ENCODE results near the gene LSM7.

The LSM7 gene

GRCh38 chr19:2328401-2329148 is at the start of gene LSM7, which contains the start of gene SPPL2B:
Gene LSM7 (minus strand): TSS chr19:2328586. CDS start chr19:2328566, 20 bp downstream.
Gene SPPL2B (plus strand): TSS chr19:2328684. CDS start chr19:2328710, 26 bp downstream.
- peak; percentile 69 to 80 for DNase-seq

DNA sequence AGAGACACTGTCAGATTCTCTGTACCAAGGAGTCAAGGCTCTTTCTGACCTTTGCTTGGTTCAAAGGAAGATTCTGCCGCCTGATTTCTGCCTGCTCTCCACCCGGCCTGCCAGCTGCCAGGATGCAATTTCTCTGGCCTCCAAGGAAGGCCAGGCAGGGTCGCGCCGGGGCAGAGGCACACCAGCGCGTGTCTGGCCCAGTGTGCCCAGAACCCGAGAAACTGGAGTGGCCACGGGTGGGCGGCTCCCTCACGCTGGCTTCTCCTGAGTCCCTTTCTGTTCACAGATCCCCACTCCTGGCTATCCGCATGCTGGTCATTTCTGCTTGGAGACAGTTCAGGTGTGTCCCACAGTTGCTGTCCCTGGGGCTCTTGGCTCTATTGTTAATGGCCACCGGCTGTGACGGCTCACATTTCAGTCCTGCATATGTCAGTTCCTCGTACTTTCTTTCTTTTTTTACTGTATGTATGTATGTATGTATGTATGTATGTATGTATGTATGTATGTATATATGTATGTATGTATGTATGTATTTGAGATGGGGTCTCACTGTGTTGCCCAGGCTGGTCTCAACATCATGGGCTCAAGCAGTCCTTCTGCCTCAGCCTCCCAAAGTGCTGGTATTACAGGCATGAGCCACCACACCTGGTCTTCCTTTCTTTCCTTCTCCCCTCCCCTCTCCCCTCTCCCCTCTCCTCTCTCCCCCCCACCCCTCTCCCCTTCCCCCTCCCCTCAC is 48.6 kb upstream of the LSM7 start:
- no peak for DNase-seq

DNA sequence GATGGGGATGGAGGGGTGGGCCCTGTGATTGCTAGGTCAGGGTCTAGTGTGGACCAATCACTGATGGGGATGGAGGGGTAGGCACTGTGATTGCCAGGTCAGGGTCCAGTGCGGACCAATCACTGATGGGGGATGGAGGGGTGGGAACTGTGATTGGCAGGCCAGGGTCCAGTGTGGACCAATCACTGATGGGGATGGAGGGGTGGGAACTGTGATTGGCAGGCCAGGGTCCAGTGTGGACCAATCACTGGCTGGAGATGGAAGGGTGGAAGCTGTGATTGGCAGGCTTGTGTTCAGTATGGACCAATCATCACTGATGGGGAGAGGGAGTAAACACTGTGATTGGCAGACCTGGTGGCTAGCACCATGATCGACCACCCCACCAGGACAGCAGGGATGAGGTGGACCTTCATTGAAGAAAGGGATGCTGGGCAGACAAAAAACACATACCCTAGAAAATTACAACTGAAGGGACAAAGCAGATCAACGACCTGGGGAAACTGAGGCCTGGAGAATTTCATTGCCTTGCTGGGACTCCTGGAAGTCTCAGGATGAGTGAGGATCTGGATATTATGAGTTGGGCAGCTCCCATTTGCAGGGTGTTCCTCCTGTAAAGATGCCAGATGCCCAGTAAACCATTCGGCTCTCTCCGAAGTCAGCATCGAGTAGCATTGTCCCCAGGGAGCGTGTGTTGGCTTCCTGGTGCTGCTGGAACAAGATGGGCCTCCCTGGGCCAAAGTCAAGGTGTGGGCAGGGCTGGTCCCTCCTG is 47.2 kb upstream of the LSM7 start:
- DNase-seq, result no peak

DNA sequence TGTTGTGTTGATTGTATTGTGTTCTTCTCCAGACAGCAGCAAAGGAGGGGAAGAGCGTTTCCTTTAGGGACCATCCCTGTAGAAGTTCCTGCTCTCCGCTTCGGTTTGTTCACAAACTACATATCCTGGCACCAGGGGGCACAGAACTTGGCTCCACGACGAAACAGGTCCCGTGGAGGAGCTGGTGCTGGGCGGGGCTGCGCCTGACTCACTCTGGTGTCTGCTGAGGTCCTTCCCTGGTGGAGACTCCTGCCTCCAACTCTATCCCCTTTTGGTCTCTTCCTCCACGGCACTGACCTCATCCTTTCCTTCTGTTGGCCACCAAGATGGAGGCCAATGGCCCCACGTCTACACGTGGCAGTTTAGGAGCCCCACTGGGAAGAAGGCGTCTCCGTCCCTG is 46.4 kb upstream of the LSM7 start:
- DNase-seq, result no peak

GRCh38 chr19:2372076-2372612 is 43.8 kb upstream of the LSM7 start:
- DNase-seq, result no peak

GRCh38 chr19:2371656-2372055 is 43.3 kb upstream of the LSM7 start:
- no peak for DNase-seq

GRCh38 chr19:2365201-2365970 is 37.0 kb upstream of the LSM7 start:
- no peak for DNase-seq

DNA sequence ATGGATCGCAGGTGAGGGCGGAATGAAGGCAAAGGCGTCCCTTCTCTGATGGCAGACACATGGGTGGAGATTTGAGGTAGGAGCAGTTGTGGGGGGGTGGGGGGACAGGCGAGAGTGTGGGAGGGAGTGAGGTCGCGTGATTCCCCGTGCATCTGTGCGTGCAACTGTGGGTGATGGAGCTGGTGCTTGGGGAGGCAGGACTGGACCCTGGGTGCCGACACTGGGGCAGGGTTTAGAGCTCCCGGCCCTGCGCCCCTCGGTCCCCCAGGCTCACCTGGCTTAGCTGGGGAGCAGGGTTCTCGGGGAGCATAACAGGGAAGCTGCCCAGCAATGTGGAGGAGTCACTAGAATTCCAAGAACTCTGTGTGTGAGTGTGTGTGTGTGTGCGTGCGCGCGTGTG is 35.0 kb upstream of the LSM7 start:
- DNase-seq, result no peak

DNA sequence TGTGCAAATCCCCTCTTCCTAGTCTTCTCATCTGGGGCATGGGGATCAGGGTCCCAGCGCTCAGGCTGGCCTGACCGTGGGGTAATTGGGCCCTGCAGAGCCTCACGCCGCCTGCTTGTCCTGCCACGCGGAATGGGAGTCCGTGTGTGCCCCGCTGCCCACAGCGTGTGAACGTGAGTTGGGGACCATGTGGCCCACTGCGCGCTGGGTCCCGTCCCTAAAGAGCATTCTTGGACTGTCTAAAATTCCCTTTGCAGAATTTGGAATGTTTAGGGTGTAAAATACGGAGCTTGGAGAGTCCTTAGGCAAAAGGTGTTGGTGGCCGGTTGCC is 34.5 kb upstream of the LSM7 start:
- DNase-seq, result no peak

- no peak for DNase-seq
Measured at GRCh38 chr19:2362046-2362969, 33.9 kb upstream of the LSM7 start.

DNA sequence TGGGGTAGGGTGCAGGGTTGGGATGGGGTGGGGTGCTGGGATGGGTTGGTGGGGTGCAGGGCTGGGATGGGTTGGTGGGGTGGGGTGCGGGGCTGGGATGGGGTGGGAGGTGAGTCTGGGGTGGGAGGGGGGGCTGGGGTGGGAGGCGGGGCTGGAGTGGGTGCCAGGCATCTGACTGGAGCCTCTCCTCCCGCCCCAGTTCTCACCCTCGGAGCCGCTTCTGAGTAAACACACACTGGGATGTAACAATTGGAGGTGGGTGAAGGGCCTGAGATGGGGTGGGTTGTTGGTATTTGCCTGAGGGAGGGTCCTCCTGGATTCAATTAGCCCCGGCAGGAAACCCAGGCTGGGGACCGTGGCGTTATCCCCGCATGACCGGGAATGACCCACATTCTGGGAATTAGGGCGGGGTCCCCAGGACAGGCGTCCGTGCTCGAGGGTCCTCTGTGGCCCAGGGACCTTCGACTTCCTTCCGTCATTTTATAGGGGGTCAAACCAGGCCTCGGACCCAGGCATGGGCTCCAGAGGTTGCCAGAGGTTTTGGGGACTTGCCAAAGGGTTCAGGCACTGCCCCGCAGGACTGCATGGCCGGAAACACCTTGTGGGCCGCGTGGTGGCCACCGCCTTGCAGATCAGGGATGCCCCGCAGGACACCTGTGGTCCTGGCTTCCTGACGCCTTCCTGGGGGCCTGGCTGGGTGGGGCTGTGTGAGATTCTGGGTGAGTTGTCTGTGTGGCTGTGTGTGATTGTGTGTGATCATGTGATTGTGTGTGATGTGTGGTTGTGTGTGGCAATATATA is 33.1 kb upstream of the LSM7 start:
- no peak for DNase-seq

GRCh38 chr19:2360833-2361232 is 32.4 kb upstream of the LSM7 start:
- DNase-seq, result no peak

DNA sequence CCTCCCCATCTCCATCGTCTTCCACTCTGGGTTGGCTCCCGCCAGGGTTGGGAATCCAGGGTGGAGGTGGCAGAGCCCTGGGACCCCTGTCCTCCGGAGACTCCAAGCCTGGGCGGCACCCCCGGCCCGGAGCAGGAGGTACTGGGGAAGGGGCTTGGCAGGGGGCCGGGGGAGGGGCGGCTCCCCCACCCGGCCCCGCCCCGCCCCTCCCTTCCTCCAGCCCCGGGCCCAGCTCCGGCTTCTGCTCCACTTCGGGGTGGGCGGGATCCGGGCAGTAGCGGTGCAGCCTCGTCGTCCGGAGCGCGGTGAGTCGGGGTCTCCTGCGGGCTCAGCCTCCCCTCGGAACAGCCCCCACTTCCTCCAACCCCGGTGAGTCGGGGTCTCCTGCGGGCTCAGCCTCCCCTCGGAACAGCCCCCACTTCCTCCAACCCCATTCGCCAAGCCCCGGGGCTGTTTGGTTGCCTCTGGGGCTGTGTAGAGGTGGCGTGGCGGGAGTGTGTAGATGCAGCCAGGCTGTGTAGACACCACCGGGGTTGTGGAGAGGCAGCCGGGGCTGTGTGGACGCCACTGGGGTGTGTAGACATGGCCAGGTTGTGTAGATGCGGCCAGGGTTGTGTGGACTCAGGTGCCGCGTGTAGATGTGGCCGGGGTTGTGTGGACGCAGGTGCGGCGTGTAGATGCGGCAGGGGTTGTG is 31.8 kb upstream of the LSM7 start, which contains the start of gene TMPRSS9:
TSS of gene TMPRSS9 (plus strand) at position 274 of the 694 bp plus-strand sequence. CDS start 29,521 bp downstream, outside the sequence.
- no peak for DNase-seq

DNA sequence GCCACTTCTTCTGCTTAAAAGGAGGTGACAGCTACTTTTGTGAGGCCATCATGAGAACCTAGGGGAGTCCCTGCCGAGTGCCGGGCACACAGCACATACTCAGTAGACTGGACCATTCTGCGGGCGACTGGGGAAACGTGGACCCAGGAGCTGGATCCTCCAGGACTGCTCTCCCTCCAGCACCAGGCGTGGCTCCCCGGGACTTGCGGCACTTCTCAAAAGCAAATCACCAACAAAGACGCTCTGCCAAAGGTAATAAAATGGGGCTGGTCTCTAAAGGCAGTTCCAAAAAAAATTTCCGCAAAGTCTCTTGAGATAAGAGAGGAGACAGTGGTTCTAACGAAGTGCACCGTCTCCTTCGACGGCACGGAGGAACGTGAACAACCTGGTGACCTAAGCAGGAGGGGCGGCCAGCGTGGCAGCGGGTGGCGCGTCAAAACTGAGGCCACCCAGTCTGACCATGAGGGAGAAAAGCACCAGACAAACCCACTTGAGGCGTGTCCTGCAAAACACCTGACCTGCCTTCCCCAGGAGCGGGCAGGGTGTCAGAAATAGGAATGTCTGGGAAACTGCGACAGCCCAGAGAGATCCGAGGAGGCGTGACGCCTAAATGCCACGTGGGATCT is 30.3 kb upstream of the LSM7 start:
- no peak for DNase-seq

- DNase-seq, result no peak
Measured at GRCh38 chr19:2357279-2358206, 29.2 kb upstream of the LSM7 start.

GRCh38 chr19:2356036-2356646 is 27.8 kb upstream of the LSM7 start:
- no peak for DNase-seq

DNA sequence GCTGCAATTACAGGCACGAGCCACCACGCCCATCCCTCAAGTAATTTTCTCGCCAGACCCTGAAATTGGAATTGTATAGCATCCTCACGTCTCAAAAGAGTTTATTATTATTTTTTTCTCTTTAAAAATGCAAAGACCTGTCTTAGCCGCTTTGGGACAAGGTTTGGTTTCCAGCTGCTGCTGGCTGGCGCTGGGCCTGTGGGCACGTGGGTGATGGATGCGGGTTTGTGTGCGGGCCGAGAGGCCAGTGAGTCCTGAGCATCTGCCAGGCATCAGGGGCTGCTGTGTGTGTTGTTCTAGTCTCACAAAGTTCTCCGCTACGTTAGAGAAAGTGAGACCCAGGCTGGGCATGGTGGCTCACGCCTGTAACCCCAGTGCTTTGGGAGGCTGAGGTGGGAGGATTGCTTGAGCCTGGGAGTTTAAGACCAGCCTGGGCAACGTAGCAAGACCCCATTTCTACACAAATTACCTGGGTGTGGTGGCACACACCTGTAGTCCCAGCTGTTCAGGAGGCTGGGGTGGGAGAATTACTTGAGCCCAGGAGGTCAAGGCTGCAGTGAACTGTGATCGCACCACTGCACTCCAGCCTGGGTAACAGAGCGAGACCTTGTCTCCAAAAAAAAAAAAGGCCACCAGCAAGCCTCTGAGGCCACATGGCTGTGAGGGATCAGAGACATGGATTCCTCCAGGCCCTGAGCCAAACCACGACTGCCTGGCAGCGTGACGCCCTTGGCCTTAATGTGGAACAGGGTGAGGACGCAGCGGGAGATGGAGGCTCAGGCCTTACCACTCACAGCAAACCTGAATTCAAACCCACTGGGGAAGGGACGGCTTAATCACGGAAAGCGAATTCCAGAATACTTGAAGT is 27.0 kb upstream of the LSM7 start:
- DNase-seq, result no peak

Data from Kasumi-1 (cell line).